ENCODE results near the gene PDCD2L.
"Not testable (repeated sequence)": the region's sequence is repeated elsewhere in the genome, so short reads cannot be mapped to it uniquely, and the experiment has no call there.

The PDCD2L gene

GRCh38 chr19:34375598-34375997 is 28.6 kb upstream of the PDCD2L start:
- no peak for DNase-seq

- DNase-seq = no peak
Observed at GRCh38 chr19:34380639-34381241, 23.5 kb upstream of the PDCD2L start.

- no peak for DNase-seq
Observed at GRCh38 chr19:34381399-34382251, 22.6 kb upstream of the PDCD2L start.

GRCh38 chr19:34382471-34382870 is 21.7 kb upstream of the PDCD2L start:
- no peak for DNase-seq

- DNase-seq = no peak
Observed at GRCh38 chr19:34383599-34383998, 20.6 kb upstream of the PDCD2L start.

GRCh38 chr19:34386645-34387445 is 17.4 kb upstream of the PDCD2L start:
- no peak for DNase-seq

- DNase-seq = no peak
Observed at GRCh38 chr19:34387446-34387810, 16.8 kb upstream of the PDCD2L start.

- DNase-seq = not testable (repeated sequence)
Observed at GRCh38 chr19:34388745-34389144, 15.5 kb upstream of the PDCD2L start.

GRCh38 chr19:34391813-34392212 is 12.4 kb upstream of the PDCD2L start:
- DNase-seq = no peak

- no peak for DNase-seq
Observed at GRCh38 chr19:34393031-34393430, 11.2 kb upstream of the PDCD2L start.

- no peak for DNase-seq
Observed at GRCh38 chr19:34393629-34394028, 10.6 kb upstream of the PDCD2L start.

- no peak for DNase-seq
Observed at GRCh38 chr19:34397853-34398252, 6.3 kb upstream of the PDCD2L start.

- DNase-seq = no peak
Observed at GRCh38 chr19:34399886-34400285, 4.3 kb upstream of the PDCD2L start.

- not testable (repeated sequence) for DNase-seq
Observed at GRCh38 chr19:34400844-34401243, 3.4 kb upstream of the PDCD2L start.

GRCh38 chr19:34402074-34402600 is 2.1 kb upstream of the PDCD2L start:
- no peak for DNase-seq

GRCh38 chr19:34403784-34404108 is 453 bp upstream of the PDCD2L start:
- no peak for DNase-seq

- DNase-seq = no peak
Observed at GRCh38 chr19:34405892-34406660, 1.9 kb downstream of the PDCD2L start.

GRCh38 chr19:34408411-34408810 is 4.2 kb downstream of the PDCD2L start:
- no peak for DNase-seq

GRCh38 chr19:34409189-34410164 is 5.3 kb downstream of the PDCD2L start:
- no peak for DNase-seq

- DNase-seq = no peak
Observed at GRCh38 chr19:34411216-34411615, 7.0 kb downstream of the PDCD2L start.

GRCh38 chr19:34416021-34416545 is 11.9 kb downstream of the PDCD2L start:
- no peak for DNase-seq

Data from activated CD4-positive, CD25-positive, alpha-beta regulatory T cell (primary cell).